Measurements from ENCODE around the gene CNOT2. TPM values are rescaled to one million over a fixed set of nuclear protein-coding genes. Genes with fewer than 3 reads are reported as not detected.

CNOT2 gene
- total and polyA plus RNA-seq, 2 donors (not counting 3 experiments of a cell fraction or from before 2014, with no cell fraction given): 52.2 to 79.7 TPM

- CTCF ChIA-PET: no interaction called here
- dilution Hi-C loops (cut with MboI; ENCODE audit: extremely low pct_ligation_motif_present, low sequenced_read_pairs): no loop called here
- intact Hi-C loops (cut with micrococcal nuclease): no loop called here
Measured at GRCh38 chr12:70252832-70253231, 9.6 kb downstream of the CNOT2 start.

More at GRCh38 chr12:70252832-70253231, 9.6 kb downstream of the CNOT2 start:
- DNase-seq (ENCODE audit: low read depth, low spot score) (no peak), FAIRE-seq (no peak)
- POLR2A ChIA-PET: no interaction called here
- Histone ChIP-seq H3K4me3 (replicated peaks in 1 of 3; ENCODE audit: insufficient read depth in 1 of 3, low read depth in 1 of 3, low read length in 3 of 3) (no peak overlapping the region), H3K4me1 (ENCODE audit: control insufficient read depth, extremely low read depth, insufficient read depth, low read length) (peaks cover 14% of the 10 kb centered on the region), H3K79me2 (ENCODE audit: control insufficient read depth, insufficient read depth, low read length) (peaks cover 99% of the 10 kb centered on the region), H2AFZ (ENCODE audit: low read depth, low read length) (no peak overlapping the region), H3K27me3 (ENCODE audit: control insufficient read depth in 2 of 2, insufficient read depth in 2 of 2, low read length in 2 of 2) (no peaks in the 10 kb centered on the region), H3K36me3 (ENCODE audit: control insufficient read depth in 2 of 2, extremely low read depth in 1 of 2, insufficient read depth in 2 of 2, low read length in 2 of 2) (no peaks in the 10 kb centered on the region), H3K4me2 (ENCODE audit: insufficient read depth, low read length) (no peak overlapping the region), H3K9me3 (replicated peaks; ENCODE audit: control insufficient read depth, insufficient read depth, low read length) (no peaks in the 10 kb centered on the region), H3K9ac (replicated peaks; ENCODE audit: extremely low read depth, insufficient read depth, low read length) (no peak overlapping the region), H3K9me1 (replicated peaks; ENCODE audit: control insufficient read depth, extremely low read depth, insufficient read depth, low read length) (no peaks in the 10 kb centered on the region), H3K27ac (ENCODE audit: insufficient read depth, low read depth, low read length) (no peak overlapping the region), H4K20me1 (replicated peaks; ENCODE audit: control insufficient read depth, extremely low read depth, insufficient read depth, low read length) (peaks cover 23% of the 10 kb centered on the region)
- no TSS peak for BruUV-seq (replicated peaks)
- TF ChIP-seq FOS (IDR thresholded peaks at IDR 0.05; ENCODE audit: borderline replicate concordance, insufficient read depth, low read length) (no peak), MAX (IDR thresholded peaks at IDR 0.05; ENCODE audit: insufficient read depth, insufficient read length) (no peak), MYC (IDR thresholded peaks at IDR 0.05; ENCODE audit: low read depth, low read length) (no peak), POLR2AphosphoS5 (IDR thresholded peaks at IDR 0.05; ENCODE audit: insufficient read depth, low read depth, low read length) (no peak), POLR2A (IDR thresholded peaks at IDR 0.05; ENCODE audit: low read depth, low read length) (no peak), JUN (IDR thresholded peaks at IDR 0.05; ENCODE audit: borderline replicate concordance, insufficient read depth, insufficient read length, low read depth) (no peak), EZH2 (IDR thresholded peaks at IDR 0.05; ENCODE audit: borderline replicate concordance, low read depth, low read length, severe bottlenecking) (no peak), GATA2 (IDR thresholded peaks at IDR 0.05; ENCODE audit: insufficient read depth, insufficient read length, low read depth, low read length) (no peak)
- TF ChIP-seq, protein P1, sequence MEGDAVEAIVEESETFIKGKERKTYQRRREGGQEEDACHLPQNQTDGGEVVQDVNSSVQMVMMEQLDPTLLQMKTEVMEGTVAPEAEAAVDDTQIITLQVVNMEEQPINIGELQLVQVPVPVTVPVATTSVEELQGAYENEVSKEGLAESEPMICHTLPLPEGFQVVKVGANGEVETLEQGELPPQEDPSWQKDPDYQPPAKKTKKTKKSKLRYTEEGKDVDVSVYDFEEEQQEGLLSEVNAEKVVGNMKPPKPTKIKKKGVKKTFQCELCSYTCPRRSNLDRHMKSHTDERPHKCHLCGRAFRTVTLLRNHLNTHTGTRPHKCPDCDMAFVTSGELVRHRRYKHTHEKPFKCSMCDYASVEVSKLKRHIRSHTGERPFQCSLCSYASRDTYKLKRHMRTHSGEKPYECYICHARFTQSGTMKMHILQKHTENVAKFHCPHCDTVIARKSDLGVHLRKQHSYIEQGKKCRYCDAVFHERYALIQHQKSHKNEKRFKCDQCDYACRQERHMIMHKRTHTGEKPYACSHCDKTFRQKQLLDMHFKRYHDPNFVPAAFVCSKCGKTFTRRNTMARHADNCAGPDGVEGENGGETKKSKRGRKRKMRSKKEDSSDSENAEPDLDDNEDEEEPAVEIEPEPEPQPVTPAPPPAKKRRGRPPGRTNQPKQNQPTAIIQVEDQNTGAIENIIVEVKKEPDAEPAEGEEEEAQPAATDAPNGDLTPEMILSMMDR (IDR thresholded peaks at IDR 0.05; ENCODE audit: extremely low read depth in 1 of 2, insufficient read depth in 1 of 2, low read depth in 1 of 2, low read length in 2 of 2): no peak

Measured in endothelial cell of umbilical vein (primary cell).